ENCODE measurements around the gene CELSR2.

DNA sequence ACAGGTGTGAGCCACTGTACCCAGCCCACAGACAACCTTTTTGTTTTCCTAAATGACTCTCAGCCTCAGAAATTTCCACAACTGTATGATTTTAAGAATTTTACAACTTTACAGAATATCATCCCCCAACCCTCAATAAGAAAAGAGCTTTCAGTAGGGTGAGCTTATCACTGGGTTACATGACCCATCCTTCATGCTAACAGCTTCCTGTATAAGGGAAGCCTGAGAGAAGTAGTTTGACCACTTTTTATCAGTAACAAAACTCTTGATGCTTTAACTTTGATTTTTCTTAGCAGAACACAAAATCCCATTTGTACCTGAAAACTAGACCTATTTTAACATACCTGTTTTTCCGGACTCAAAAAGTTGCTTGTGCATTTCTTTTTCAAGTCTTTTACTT lies 67.2 kb downstream of the CELSR2 start:
- TF ChIP-seq, protein P1, sequence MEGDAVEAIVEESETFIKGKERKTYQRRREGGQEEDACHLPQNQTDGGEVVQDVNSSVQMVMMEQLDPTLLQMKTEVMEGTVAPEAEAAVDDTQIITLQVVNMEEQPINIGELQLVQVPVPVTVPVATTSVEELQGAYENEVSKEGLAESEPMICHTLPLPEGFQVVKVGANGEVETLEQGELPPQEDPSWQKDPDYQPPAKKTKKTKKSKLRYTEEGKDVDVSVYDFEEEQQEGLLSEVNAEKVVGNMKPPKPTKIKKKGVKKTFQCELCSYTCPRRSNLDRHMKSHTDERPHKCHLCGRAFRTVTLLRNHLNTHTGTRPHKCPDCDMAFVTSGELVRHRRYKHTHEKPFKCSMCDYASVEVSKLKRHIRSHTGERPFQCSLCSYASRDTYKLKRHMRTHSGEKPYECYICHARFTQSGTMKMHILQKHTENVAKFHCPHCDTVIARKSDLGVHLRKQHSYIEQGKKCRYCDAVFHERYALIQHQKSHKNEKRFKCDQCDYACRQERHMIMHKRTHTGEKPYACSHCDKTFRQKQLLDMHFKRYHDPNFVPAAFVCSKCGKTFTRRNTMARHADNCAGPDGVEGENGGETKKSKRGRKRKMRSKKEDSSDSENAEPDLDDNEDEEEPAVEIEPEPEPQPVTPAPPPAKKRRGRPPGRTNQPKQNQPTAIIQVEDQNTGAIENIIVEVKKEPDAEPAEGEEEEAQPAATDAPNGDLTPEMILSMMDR (IDR thresholded peaks at IDR 0.05), result no peak
- TF ChIP-seq POLR2A (IDR thresholded peaks at IDR 0.05), result no peak

Data from esophagus squamous epithelium (tissue), 4 donors.